Hepatic stellate cell (primary cell): ENCODE measurements around the gene NDUFB7.
"Not testable (repeated sequence)": the region's sequence is repeated elsewhere in the genome, so short reads cannot be mapped to it uniquely, and the experiment has no call there.

Experiments used
- DNase-seq: peaks from one replicate; pipeline ENCODE4 v3.0.0; 2011; ENCODE audit warnings: low spot score

NDUFB7 gene

GRCh38 chr19:14570864-14571527 is 870 bp downstream of the NDUFB7 start:
- no peak for DNase-seq

- no peak for DNase-seq
Observed at GRCh38 chr19:14567079-14567478, 4.8 kb downstream of the NDUFB7 start.

GRCh38 chr19:14566712-14567077 is 5.2 kb downstream of the NDUFB7 start:
- no peak for DNase-seq

GRCh38 chr19:14565765-14566711 is 5.8 kb downstream of the NDUFB7 start:
- DNase-seq: no peak

GRCh38 chr19:14565298-14565679 is 6.6 kb downstream of the NDUFB7 start:
- DNase-seq: no peak

- not testable (repeated sequence) for DNase-seq
Observed at GRCh38 chr19:14564652-14565297, 7.1 kb downstream of the NDUFB7 start.

GRCh38 chr19:14563989-14564651 is 7.7 kb downstream of the NDUFB7 start:
- DNase-seq: no peak

GRCh38 chr19:14563590-14563926 is 8.3 kb downstream of the NDUFB7 start:
- no peak for DNase-seq

- DNase-seq: no peak
Observed at GRCh38 chr19:14562660-14563589, 8.9 kb downstream of the NDUFB7 start.

GRCh38 chr19:14561847-14562351 is 10.0 kb downstream of the NDUFB7 start:
- peak; percentile 59 for DNase-seq

- DNase-seq: no peak
Observed at GRCh38 chr19:14561249-14561648, 10.6 kb downstream of the NDUFB7 start.

GRCh38 chr19:14560776-14561108 is 11.1 kb downstream of the NDUFB7 start:
- DNase-seq: no peak

GRCh38 chr19:14559916-14560775 is 11.7 kb downstream of the NDUFB7 start:
- DNase-seq: no peak

GRCh38 chr19:14558370-14559066 is 13.3 kb downstream of the NDUFB7 start:
- DNase-seq: no peak

GRCh38 chr19:14556662-14557188 is 15.1 kb downstream of the NDUFB7 start:
- peak; percentile 94 for DNase-seq

- peak; percentile 57 for DNase-seq
Observed at GRCh38 chr19:14555918-14556661, 15.8 kb downstream of the NDUFB7 start.

- no peak for DNase-seq
Observed at GRCh38 chr19:14554382-14554812, 17.5 kb downstream of the NDUFB7 start.

- DNase-seq: no peak
Observed at GRCh38 chr19:14553939-14554243, 18.0 kb downstream of the NDUFB7 start.
